Measurements from ENCODE around the gene NDUFB6. TPM values are rescaled to one million over a fixed set of nuclear protein-coding genes. Genes with fewer than 3 reads are reported as not detected.
A peak's percentile ranks its signal among the peaks of the same experiment; 100 is the strongest.

Gene NDUFB6
- total and polyA plus RNA-seq, 10 of the 15 experiments (the other 5 are each of a cell fraction or from before 2014, with no cell fraction given) = 26.3 to 269 (median 61.4) TPM

GRCh38 chr9:32571969-32572899 is 725 bp downstream of the NDUFB6 start (continued):
- TF ChIP-seq BCLAF1 (IDR thresholded peaks at IDR 0.05) (no peak), MXI1 (IDR thresholded peaks at IDR 0.05; ENCODE audit: low read depth, low read length) (peak; percentile 57; the same call in 1 of the 2 replicates), MTA3 (IDR thresholded peaks at IDR 0.05; ENCODE audit: borderline replicate concordance, low read length) (no peak), HDGF (IDR thresholded peaks at IDR 0.05) (no peak), FOXK2 (IDR thresholded peaks at IDR 0.05) (no peak), CTCF (IDR thresholded peaks at IDR 0.05 in 2 of 3, conservative IDR thresholded peaks at IDR 0.05 in 1 of 3; ENCODE audit: control insufficient read depth in 2 of 3, extremely low read depth in 1 of 3, insufficient read depth in 1 of 3, low read depth in 3 of 3, low read length in 3 of 3) (peak; percentile 78 to 85 (median 80)), SRF (IDR thresholded peaks at IDR 0.05; ENCODE audit: low read depth in 2 of 2, low read length in 2 of 2) (no peak), EZH2 (IDR thresholded peaks at IDR 0.05; ENCODE audit: borderline replicate concordance, control insufficient read depth, low read depth, low read length) (no peak), JUNB (IDR thresholded peaks at IDR 0.05) (no peak), PML (IDR thresholded peaks at IDR 0.05; ENCODE audit: low read length) (no peak), RB1 (IDR thresholded peaks at IDR 0.05; ENCODE audit: borderline replicate concordance) (no peak), POLR2A (IDR thresholded peaks at IDR 0.05; ENCODE audit: low read depth, low read length) (no peak), NR2F1 (conservative IDR thresholded peaks at IDR 0.05) (no peak), ZNF687 (IDR thresholded peaks at IDR 0.05) (no peak), SMAD1 (IDR thresholded peaks at IDR 0.05; ENCODE audit: low read depth, partially characterized antibody) (no peak), RELB (IDR thresholded peaks at IDR 0.05; ENCODE audit: low read depth) (no peak), IRF4 (IDR thresholded peaks at IDR 0.05; ENCODE audit: low read depth, low read length) (0 out of 2 replicates have a peak, but pooled peaks have one; percentile 24), POLR2AphosphoS2 (IDR thresholded peaks at IDR 0.05; ENCODE audit: low read depth, low read length) (no peak), ZBED1 (IDR thresholded peaks at IDR 0.05; ENCODE audit: borderline replicate concordance) (no peak), RFX5 (IDR thresholded peaks at IDR 0.05; ENCODE audit: low read depth, low read length) (no peak)

Measured in GM12878 (cell line).